ENCODE data around the gene KIF1B. TPM values are rescaled to one million over a fixed set of nuclear protein-coding genes. Genes with fewer than 3 reads are reported as not detected.
A peak's percentile ranks its signal among the peaks of the same experiment; 100 is the strongest.

KIF1B gene
- polyA plus RNA-seq, 3 donors, result 43.6 to 45.6 (median 43.8) TPM

GRCh38 chr1:10378081-10378841, 167.9 kb downstream of the KIF1B start:
- DNase-seq (ENCODE audit: low read depth in 3 of 3, low spot score in 2 of 3), result no peak

GRCh38 chr1:10379101-10379620, 168.8 kb downstream of the KIF1B start:
- DNase-seq (ENCODE audit: low read depth in 3 of 3, low spot score in 2 of 3), result no peak

GRCh38 chr1:10379676-10380075, 169.3 kb downstream of the KIF1B start:
- DNase-seq (ENCODE audit: low read depth in 3 of 3, low spot score in 2 of 3), result no peak

GRCh38 chr1:10380594-10381275, 170.4 kb downstream of the KIF1B start:
- no peak for DNase-seq (ENCODE audit: low read depth in 3 of 3, low spot score in 2 of 3)

- no peak for DNase-seq (ENCODE audit: low read depth in 3 of 3, low spot score in 2 of 3)
Observed at GRCh38 chr1:10383630-10384029, 173.3 kb downstream of the KIF1B start.

GRCh38 chr1:10384219-10384618, 173.8 kb downstream of the KIF1B start:
- no peak for DNase-seq (ENCODE audit: low read depth in 3 of 3, low spot score in 2 of 3)

- no peak for DNase-seq (ENCODE audit: low read depth in 3 of 3, low spot score in 2 of 3)
Observed at GRCh38 chr1:10386761-10387676, 176.6 kb downstream of the KIF1B start.

- peak in 1 of 3 donors; percentile 19 for DNase-seq (ENCODE audit: low read depth in 3 of 3, low spot score in 2 of 3)
Observed at GRCh38 chr1:10387677-10388386, 177.5 kb downstream of the KIF1B start.

- DNase-seq (ENCODE audit: low read depth in 3 of 3, low spot score in 2 of 3), result no peak
Observed at GRCh38 chr1:10388387-10388715, 178.0 kb downstream of the KIF1B start.

- no peak for DNase-seq (ENCODE audit: low read depth in 3 of 3, low spot score in 2 of 3)
Observed at GRCh38 chr1:10389271-10389973, 179.1 kb downstream of the KIF1B start.

GRCh38 chr1:10396870-10397269, 186.5 kb downstream of the KIF1B start:
- no peak for DNase-seq (ENCODE audit: low read depth in 3 of 3, low spot score in 2 of 3)

GRCh38 chr1:10398278-10398733, 187.9 kb downstream of the KIF1B start:
- DNase-seq (ENCODE audit: low read depth in 3 of 3, low spot score in 2 of 3), result no peak

- peak; percentile 87 to 95 (median 88) for DNase-seq (ENCODE audit: low read depth in 3 of 3, low spot score in 2 of 3)
Observed at GRCh38 chr1:10398734-10399443, 188.5 kb downstream of the KIF1B start, which contains the start of gene PGD. Gene PGD, plus strand, starts transcription at chr1:10399064. Its CDS starts 54 bp downstream, at chr1:10399118.

- no peak for DNase-seq (ENCODE audit: low read depth in 3 of 3, low spot score in 2 of 3)
Observed at GRCh38 chr1:10399444-10399941, 189.1 kb downstream of the KIF1B start.

GRCh38 chr1:10400013-10400412, 189.6 kb downstream of the KIF1B start:
- no peak for DNase-seq (ENCODE audit: low read depth in 3 of 3, low spot score in 2 of 3)

- DNase-seq (ENCODE audit: low read depth in 3 of 3, low spot score in 2 of 3), result no peak
Observed at GRCh38 chr1:10401281-10401680, 190.9 kb downstream of the KIF1B start.

- no peak for DNase-seq (ENCODE audit: low read depth in 3 of 3, low spot score in 2 of 3)
Observed at GRCh38 chr1:10402729-10403274, 192.4 kb downstream of the KIF1B start.

- DNase-seq (ENCODE audit: low read depth in 3 of 3, low spot score in 2 of 3), result no peak
Observed at GRCh38 chr1:10407201-10407600, 196.8 kb downstream of the KIF1B start.
